CD4-positive, alpha-beta T cell treated with Interferon gamma for 1 hour (primary cell): ENCODE measurements around the gene SIGLEC14.

Experiments used
- DNase-seq: peaks from one replicate; pipeline ENCODE4 v3.0.0-alpha.2; 2020

The SIGLEC14 gene

DNA sequence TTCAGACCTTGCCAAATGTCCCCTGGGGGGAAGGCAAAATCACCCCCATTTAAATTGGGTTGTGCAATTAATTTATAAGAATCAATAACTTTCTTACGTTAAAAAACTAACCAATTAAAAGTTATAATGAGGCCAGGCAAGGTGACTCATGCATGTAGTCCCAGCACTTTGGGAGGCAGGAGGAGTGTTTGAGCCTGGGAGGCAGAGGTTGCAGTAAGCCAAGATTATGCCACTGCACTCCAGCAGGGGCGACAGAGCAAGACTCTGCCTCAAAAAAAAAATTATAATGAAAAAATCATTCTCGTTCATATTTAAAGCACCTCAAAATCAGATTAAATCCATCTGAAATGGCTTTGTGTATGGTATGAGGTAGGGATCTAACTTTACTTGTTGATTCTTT, 18.4 kb upstream of the SIGLEC14 start:
- no peak for DNase-seq

DNA sequence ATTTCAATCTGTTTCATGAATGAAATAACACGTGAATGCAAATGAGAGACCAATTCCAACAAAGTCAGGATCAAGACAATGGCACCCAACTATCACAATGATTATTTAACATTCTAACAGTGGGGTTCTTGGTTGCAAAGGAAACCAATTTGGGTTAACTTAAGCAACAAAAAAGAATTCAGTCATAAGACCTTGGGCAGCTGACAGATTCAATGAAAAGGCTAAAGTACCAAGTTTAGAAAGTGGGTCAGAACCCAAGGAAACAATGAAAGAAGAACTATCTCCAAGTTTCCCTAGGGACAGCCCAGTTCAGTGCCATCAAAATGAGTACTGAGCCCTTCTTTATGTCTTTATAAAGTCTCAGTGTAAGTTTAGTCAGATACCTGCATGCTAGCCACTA, 17.5 kb upstream of the SIGLEC14 start:
- no peak for DNase-seq

DNA sequence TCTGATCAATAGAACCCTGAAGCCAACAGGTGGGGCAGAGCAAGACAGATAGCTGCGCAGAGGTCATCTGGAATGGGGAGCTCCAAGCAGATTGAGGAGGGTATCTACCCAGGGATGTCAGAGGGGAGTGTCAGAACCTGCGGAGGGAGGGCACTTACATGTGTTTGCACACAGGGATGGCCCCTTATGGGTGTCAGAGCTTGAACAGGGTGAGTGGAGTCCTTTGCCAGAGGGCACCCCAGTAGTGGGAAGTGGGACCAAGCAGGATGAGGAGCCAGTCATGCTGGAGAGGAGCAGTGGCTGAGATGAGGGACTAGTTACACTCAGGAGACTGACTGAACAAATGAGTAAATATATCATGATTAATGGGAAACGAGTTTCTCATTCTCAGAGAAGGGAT, 17.0 kb upstream of the SIGLEC14 start:
- no peak for DNase-seq

DNA sequence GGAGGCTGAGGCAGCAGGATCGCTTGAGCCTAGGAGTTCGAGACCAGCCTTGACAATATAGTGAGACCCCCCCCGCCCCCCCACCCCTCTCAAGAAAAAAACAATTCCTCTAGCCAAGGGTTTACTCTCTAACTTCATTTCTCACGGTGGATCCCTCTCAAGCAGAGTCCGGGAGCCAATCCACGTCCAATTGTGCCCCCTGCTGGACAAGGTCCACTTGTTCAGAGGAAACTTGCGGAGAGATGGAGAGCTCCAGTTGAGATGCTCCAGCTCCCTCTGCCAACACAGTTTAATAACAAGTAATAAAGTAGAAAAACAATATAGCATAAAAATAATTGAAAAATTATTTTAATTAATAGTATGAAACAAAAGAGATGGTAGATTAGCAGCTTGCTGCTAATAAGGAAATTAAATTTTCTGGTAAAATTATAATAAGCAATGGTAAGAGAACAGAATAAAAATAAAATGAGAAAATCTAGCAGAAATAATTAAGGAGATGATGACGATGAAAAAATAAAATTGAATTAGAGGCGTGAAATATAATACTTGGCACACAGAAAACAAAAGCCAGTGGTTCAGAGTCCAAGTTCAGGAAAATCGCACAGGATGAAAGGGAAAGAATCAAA, 14.5 kb upstream of the SIGLEC14 start:
- DNase-seq, result peak; percentile 22

DNA sequence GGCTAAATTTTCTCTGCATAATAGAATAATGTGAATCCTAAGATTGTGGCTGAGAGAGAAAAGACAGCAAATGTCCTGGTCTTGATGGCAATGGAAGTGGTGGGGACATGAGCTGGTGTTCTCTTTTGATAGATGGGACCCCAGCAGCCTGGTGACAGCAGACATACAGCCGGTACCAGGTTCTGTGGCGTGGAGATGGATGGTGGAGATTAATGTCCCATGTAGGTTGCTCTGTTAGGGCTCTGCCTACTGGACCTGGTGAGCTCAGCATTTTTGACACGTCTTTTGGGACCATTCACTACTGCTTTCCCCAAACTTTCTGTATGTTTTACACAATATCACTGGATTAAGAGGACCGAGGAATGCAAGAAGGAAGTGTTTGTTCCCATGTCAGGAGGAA, 8.2 kb upstream of the SIGLEC14 start:
- no peak for DNase-seq

DNA sequence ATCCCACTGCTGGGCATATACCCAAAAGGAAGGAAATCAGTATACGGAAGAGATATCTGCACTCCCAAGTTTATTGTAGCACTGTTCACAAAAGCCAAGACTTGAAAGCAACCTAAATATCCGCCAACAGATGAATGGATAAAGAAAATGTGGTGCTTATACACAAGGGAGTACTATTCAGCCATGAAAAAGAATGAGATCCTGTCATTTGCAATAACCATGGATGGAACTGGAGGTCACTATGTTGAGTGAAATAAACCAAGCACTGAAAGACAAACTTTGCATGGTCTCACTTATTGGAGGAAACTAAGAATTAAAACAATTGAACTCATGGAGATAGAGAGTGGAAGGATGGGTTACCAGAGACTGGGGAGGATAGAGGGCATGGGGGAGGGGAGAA, 6.5 kb upstream of the SIGLEC14 start:
- DNase-seq, result no peak

DNA sequence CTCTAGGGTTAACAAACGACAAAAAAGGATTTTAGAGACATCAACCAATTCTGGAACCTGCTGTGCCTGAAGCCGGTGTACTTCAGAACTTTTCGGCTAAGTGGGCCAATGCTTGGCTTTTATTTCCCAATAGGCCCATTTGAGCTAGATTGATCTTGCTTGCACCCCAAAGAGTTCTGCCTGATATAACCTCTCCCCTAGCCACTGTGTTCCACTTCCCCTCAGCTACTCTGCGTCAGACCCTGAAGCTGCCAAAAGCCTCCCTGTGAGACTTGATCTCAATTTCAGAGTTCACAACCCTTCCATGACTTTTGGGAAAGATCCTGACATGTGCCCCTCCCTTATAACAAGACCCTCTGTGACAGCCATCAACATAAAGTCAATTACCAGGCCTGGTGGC, 5.6 kb upstream of the SIGLEC14 start:
- no peak for DNase-seq

DNA sequence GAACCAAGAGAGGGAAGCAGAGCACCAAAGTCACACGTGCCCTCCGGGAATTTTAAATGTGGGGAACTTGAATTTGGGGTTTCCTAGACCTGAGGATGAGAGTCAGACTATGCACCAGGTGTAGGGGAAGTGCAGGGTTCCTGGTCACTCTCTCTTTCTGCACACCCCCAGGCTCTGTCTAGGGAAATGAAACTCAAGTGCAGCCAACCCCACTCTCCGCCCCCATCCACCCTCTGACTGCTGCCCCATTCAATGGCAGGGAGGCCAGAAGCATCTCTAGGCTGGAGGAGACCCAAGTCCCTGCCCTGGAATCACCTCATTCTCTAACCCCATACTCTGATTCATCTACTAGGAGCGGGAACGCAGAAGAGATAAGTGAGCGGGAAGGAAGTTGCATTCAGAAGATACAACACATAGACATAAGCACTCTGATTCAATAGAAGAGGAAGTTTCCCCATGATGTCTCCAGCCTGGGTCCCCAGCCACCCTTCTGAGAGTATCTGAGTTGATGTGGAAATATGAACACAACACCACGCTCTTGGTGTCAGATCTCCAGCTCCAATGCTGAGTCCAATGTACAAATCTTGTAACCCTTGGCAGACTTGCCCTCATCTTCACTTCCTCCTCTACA, 4.7 kb upstream of the SIGLEC14 start:
- peak; percentile 42 for DNase-seq

DNA sequence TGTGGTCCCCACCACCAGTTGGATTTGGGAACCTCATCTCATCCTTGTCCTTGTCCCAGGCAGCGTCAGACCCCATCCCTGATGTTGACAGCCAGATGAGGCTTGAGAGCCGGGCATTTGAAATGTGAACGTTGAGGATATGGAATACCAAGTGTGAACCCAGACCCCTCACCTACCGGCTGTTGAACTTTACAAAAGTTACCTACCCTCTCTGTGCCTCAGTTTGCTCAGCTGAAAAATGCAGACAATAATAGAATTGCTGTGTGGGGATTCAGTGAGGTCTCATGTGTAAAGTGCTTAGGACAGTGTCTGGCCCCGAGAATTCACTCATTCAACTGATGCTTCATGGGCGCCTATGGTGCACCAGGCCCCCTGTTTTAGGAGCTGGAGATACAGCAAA, 693 bp upstream of the SIGLEC14 start:
- no peak for DNase-seq

DNA sequence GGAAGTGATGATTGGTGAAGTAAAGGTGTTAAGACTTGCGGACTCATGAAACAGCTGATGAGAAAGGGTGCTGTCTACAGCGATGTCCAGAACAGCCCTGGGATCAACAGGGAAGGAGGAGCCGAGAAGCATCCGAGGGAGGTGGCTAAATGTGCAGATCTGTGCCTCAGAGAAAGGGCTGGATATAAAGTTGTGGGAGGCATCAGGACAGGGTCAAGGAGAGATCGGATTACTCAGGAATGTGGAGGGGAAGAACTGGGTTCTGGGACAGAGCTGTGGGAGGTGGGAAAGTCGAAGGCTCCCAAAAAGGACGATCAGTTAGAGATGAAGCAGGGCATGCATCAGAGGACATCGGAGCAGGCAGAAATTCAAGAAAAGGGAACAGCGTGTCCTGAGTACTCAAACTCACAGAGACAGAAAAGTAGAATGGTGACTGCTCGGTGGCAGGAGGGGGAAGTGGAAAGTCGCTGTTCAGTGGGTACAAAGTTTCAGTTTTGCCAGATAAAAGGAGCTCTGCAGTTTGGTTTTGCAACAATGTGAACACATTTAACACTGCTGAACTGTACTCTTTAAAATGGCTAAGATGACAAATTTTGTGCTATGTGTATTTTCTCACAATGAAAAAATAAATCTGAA, 1.9 kb downstream of the SIGLEC14 start:
- DNase-seq, result no peak

DNA sequence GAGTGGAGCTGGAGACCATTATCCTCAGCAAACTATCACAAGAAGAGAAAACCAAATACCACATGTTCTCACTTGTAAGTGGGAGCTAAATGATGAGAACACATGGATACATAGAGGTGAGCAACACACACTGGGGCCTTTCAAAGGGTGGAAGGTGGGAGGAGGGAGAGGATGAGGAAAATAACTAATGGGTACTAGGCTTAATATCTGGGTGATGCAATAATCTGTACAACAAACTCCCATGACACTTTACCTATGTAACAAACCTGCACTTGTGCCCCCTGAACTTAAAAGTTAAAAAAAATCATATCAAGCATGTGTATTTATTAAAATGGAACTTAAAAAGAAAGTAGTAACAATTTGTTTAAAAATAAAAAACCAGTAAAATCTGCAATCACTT, 5.0 kb downstream of the SIGLEC14 start:
- no peak for DNase-seq

DNA sequence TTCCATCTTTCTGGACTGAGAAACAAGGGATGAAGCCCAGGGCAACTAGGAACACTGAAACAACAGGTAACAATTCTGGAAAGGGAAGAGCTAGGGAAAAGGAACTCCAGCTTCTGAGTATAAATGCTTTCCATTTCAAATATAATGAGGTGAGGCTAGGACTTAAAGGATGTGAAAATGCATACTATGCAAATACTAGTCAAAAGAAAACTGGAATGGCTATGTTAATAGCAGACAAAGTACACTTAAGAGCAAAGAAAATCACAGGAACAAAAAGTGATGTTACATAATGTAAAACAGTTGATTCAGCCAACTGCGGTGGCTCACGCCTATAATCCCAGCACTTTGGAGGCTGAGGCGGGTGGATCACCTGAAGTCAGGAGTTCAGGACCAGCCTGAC, 6.2 kb downstream of the SIGLEC14 start:
- no peak for DNase-seq

DNA sequence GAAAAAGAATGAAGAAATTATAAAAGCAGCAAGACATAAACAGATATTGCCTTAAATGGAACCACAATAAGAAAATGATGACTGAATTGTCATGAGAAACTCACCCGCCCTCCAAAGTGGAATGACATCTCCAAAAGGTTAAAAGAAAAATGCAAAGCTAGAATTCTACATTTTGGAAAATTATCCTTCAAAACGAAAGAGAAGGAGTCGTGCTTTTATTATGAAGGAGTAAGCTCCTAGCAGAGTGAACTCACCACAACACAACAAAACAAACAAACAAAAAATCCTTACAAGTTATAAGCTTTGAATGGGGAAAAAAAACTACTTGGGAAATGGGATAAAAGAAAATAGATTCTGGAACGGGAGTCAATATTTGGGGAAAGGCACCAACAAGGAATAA, 6.7 kb downstream of the SIGLEC14 start:
- DNase-seq, result no peak

DNA sequence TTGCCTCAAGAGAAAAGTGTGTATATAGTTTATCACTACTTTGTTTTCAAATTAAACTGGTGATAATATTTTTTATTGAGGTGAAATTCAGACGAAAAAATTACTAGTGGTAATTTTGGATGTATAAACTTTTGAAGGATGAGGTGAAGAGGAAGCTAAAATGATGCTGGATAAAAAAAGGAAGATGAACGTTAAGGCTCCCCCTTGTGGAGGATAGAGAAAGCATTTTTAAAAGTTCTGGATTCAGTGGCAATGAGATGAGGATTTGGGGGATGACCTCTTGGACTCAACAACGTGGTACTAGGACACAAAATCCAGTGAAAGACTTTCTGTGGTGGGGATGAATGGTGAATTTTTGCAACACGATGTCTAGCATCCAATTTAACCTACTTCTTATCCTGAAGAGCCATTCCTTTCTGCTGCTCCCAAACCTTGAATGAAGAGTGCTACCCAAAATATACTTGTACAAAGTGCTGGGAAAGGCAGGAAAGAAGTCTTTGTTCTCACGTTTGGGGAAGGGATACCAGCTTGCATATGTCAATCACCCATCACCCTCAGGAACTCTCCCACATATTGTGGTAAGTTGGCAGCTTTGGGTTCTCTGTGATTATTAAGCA, 9.2 kb downstream of the SIGLEC14 start:
- DNase-seq, result no peak

DNA sequence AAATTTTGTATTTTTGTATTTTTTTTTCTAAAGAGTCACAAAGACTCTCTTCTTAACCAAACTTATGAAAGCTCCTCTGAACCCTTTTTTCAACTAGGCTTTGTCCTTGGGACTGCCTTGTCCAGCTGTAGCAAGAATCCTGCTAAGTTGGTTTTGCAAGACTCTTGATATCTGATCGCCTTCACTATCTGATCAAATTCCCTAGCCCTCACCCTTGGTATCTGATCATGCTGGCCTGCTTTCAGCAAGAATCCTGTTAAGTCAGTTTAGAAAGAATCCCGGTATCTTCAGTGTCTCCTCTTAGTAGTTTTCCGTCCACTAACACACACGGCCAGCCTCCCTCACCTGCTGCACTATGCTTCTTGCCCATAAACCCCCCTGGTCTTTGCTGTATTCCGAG, 14.5 kb downstream of the SIGLEC14 start:
- no peak for DNase-seq

DNA sequence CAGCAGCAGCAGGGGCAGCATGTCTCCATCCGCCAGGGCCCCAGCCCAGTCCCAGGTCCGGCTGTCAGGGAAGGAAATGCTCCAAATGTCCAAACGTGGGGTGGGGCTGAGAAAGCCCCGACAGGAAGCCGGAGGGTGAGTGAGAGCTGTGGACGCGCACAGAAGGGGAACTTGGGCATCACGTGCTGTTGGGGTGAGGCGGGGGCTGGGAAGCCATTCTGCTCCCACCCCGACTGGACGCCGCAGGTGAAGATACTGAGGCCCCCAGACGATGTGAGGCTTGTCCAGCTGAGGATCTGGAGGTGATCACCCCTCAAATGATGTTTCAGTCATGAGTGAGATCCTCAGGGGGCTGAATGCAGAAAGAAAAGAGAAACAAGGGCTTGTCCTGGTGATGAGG, 16.3 kb downstream of the SIGLEC14 start, which contains the start of gene SIGLEC5:
Gene SIGLEC5 (minus strand): TSS at position 87 of the 400 bp plus-strand sequence. CDS start 66 bp downstream, at position 21.
- peak; percentile 13 for DNase-seq

DNA sequence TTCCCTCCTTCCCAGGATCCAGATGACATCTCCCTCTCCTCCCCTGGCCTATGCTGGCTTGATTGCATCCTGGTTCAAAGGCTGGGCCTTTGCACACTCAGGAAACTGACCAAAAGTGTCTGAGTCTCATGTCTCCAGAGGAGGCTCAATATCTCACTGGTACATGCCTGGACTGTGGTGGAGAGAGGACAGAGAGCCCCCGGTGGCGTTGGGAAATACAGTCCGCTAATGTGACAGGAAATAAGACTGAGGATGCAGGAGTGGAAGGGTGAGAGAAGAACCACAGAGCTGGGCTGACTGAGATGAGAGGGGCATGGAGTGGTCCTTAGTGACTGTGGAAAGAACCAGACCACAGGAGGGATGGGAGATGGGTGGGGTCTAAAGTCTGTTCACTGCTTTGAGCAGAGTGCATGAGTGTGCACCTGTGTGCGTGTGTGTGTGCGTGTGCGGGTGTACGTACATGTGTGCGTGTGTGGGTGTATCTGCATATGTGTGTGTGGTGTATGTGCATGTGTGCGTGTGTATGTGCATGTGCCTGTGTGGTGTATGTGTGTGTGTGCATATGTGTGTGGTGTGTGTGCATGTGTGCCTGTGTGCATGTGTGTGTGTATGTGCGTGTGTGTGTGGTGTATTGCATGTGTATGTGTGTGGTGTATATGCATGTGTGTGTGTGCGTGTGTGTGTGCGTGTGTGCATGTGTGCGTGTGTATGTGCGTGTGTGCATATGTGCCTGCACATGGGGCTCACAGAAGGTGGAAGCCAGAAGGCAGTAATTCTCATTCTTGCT, 18.3 kb downstream of the SIGLEC14 start:
- DNase-seq, result no peak

DNA sequence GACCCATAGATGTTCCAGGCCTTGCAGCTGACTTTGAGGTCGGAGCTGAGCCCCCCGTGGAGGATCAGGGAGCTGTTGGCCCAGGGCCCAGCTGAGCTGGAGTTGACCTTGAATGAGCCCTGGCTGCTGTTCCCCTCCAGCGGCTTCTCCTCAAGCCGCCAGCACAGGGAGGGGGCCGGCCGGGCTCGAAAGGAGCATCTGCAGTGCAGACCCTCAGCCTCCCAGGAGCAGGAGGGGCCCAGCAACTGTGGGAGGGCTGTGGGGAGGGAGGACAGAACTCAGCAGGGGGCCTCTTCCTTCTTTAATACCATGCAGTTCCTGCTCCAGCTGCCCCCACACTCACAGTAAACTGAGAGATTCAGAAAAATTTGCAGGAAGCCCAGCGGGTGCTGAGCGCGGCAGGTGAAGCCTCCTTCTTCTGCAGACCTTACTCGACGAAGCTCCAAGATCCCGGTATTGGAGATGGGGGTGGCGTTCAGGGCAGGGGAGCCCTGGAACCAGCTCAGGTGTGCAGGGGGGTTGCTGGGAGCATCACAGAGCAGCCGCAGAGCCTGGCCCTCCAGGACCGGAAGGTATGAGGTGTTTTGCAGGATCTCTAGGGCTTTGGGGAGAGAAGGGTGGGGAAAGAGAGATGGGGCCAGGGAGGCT, 19.0 kb downstream of the SIGLEC14 start:
- DNase-seq, result no peak

DNA sequence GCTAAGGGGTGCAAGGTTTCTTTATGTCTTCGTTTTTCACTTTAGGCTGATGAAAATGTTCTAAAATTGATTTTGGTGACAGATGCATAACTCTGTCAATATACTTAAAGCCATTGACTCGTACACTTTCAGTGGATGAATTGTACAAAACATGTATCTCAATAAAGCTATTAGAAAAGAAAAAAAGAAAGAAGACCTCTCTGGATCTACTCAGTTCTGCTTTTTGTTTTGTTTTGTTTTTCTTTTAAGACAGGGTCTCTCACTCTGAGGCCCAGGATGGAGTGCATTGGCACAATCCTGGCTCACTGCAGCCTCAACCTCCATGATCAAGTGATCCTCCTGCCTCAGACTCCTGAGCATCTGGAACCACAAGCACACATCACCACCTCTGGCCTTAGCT, 19.9 kb downstream of the SIGLEC14 start:
- no peak for DNase-seq

DNA sequence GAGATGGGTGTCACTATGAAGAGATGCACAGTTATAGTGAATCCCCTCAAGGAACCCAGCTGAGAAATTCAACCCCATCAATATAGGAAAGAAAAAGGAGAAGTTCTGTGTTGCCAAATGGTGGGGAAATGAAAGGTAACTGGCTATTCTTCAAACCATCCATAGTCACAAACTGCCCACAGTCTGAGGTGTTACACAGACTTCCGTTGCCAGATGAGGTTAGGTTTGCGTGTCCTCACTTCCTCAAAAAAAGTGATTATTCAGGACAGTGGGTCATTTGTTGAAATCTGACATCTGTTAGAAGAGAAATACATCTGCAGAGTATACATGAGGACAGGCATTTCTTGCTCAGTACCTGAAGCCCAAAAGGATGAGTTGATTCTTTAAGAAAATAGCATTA, 25.4 kb downstream of the SIGLEC14 start:
- DNase-seq, result no peak

DNA sequence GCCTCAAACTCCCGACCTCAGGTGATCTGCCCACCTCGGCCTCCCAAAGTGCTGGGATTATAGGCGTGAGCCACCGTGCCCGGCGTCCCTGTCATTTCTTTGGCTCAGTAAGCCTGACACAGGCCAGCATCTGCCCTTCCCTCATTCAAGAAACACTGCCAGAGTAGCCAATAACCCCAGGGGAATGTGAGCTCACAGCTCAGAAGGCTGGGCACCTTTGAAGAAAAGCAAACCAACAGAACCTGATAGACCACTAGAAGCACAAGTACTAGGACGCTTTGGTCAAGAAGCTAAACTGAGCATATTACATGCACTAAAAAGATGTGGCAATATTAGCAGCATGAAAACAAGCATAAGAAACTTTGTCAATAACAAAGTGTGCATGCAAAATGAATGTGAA, 30.6 kb downstream of the SIGLEC14 start:
- DNase-seq, result no peak

DNA sequence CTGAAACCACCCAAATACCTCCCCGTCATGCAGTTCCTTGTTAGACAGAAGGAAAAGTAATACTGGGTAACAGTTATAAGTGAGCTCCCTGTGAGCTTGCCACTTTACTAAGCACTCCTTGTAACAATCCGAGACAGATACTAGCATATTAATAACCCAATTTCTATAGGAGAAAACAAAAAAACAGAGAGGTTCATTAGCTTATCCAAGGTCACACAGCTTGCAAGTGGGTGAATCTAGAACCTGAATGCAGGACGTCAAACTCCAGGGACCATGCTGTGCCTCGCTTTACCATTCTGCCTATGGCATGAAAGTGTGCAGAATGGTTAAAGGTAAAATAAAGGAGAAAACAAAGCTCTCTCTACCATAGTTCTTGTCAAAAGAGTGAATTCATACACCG, 31.8 kb downstream of the SIGLEC14 start:
- DNase-seq, result no peak

DNA sequence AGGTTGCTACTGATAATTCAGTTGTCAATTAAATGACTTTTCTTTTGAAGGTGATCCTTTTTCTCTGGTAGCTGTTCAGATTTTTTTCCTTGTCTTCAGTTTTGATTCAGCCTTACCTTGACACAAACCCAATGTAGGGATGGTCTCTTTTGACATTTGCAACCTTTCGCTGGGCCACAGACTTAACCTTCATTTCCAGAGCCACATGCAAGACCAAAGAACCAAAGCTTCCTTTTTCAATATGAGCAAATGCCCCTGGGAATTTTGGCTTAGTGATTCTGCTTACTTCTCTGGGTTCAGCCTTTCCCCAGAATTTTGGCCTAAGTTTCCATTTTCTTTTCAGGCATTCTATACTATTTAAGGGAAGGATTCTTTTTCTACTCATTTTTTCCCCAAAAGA, 36.0 kb downstream of the SIGLEC14 start:
- DNase-seq, result no peak
